Upper lobe of left lung (tissue), 6 donors: ENCODE data around the gene ATG7. TPM values are rescaled to one million over a fixed set of nuclear protein-coding genes. Genes with fewer than 3 reads are reported as not detected.

Source experiments
- ATAC-seq, 2 donors: fragments of 200-7000 bp; cut with Tn5 transposase; one replicate each; pipeline ENCODE4 v1.9.1; 2022; ENCODE audit warnings: mild to moderate bottlenecking in 2 of 2, moderate library complexity in 2 of 2; ENCODE audit not compliant: low FRiP score in 2 of 2
- DNase-seq, 2 donors: peaks; one replicate each; pipeline ENCODE4 v3.0.0-alpha.2; 2019 to 2020
- H3K27ac ChIP-seq, 4 donors: fragments of 200-600 bp; sonication (generic); one replicate each; pipeline ENCODE4 v1.5.1; 2016 to 2019
- H3K27me3 ChIP-seq, 4 donors: fragments of 200-600 bp; sonication (generic); one replicate each; pipeline ENCODE4 v1.5.1; 2017 to 2019
- H3K36me3 ChIP-seq, 4 donors: fragments of 200-600 bp; sonication (generic); one replicate each; pipeline ENCODE4 v1.5.1; 2016 to 2019
- H3K4me1 ChIP-seq, 4 donors: fragments of 200-600 bp; sonication (generic); one replicate each; pipeline ENCODE4 v1.5.1; 2018 to 2019
- H3K4me3 ChIP-seq, 4 donors: fragments of 200-600 bp; sonication (generic); one replicate each; pipeline ENCODE4 v1.5.1; 2017 to 2019; ENCODE audit warnings: mild to moderate bottlenecking in 2 of 4, moderate library complexity in 1 of 4
- H3K9me3 ChIP-seq, 4 donors: fragments of 200-600 bp; sonication (generic); one replicate each; pipeline ENCODE4 v1.5.1; 2018 to 2019
- EP300 ChIP-seq, 4 donors: sonication (generic); formaldehyde crosslinking; IDR thresholded peaks; one replicate each; pipeline ENCODE4 v1.5.1; 2017; ENCODE audit warnings: antibody characterized with exemption in 4 of 4, control low read depth in 2 of 4
- POLR2A ChIP-seq, 4 donors: fragments of 450-650 bp; IDR thresholded peaks; one replicate each; pipeline ENCODE4 v1.5.1; 2016 to 2017; ENCODE audit warnings: antibody characterized with exemption in 4 of 4, mild to moderate bottlenecking in 2 of 4
- POLR2AphosphoS5 ChIP-seq, 2 donors: sonication (generic); formaldehyde crosslinking; IDR thresholded peaks; one replicate each; pipeline ENCODE4 v1.5.1; 2017; ENCODE audit warnings: antibody characterized with exemption in 2 of 2
- WGBS, 2 donors: methylation state at CpG; one replicate each; pipeline ENCODE4 v1.1.5; 2017 to 2018; 5-methylcytosine and 5-hydroxymethylcytosine counted together
- total RNA-seq, 6 donors: library from RNA; depleted of rRNA in 4 of 6; stranded (reverse); fragments of >200 nt in 4 of 6; gene quantifications; one replicate each; pipeline versions ENCODE4 v1.1.0 to v1.2.1, GENCODE V29; 2016 to 2021
- TF ChIP-seq, protein P1 (sequence below), 6 experiments: fragments of 450-650 bp in 4 of 6; fragments of 200-600 bp in 2 of 6; sonication (generic) in 2 of 6; IDR thresholded peaks; one replicate each; pipeline ENCODE4 v1.5.1; 2016 to 2019; ENCODE audit warnings: antibody characterized with exemption in 6 of 6
- donor health status: DM: no; HTN: no; CAD: no; lungs with moderate emphysema.
- donor health status: DM: no; HTN: yes; CAD: no; lungs with severe emphysema.

The ATG7 gene
- total RNA-seq, 6 donors from 2014 or later: 52.4 to 195 (median 74.1) TPM

DNA sequence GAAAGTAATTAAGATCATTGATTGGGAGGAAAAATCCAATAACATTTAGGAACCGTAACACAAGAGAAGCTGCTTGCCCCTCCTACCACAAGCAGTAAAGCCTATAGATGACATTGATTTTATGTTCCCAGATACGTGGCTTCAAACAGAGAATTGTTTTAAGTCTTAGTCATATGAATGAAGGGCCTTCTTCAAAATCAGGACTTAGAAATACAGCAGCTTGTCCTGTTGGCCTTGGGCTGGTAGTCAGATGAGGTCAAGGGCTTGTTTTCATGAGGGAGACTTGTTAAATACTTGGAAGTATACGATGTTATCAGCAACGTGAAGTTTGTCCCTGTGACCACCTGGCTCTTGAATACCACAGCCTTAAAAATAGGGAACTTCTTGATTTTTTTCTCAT is 257.1 kb downstream of the ATG7 start:
- ATAC-seq (no peak), DNase-seq (no peak)
- no peaks in the 10 kb centered on the region for H3K9me3 ChIP-seq
- H3K27me3 ChIP-seq: no peaks in the 10 kb centered on the region
- no peak overlapping the region for H3K27ac ChIP-seq
- no peak for TF ChIP-seq POLR2AphosphoS5 (IDR thresholded peaks at IDR 0.05)
- no peaks in the 10 kb centered on the region for H3K36me3 ChIP-seq
- WGBS, 2 donors: 76 to 78% methylated on average over 4 of the region's 4 CpGs
- H3K4me1 ChIP-seq: no peaks in the 10 kb centered on the region
- no peak overlapping the region for H3K4me3 ChIP-seq

DNA sequence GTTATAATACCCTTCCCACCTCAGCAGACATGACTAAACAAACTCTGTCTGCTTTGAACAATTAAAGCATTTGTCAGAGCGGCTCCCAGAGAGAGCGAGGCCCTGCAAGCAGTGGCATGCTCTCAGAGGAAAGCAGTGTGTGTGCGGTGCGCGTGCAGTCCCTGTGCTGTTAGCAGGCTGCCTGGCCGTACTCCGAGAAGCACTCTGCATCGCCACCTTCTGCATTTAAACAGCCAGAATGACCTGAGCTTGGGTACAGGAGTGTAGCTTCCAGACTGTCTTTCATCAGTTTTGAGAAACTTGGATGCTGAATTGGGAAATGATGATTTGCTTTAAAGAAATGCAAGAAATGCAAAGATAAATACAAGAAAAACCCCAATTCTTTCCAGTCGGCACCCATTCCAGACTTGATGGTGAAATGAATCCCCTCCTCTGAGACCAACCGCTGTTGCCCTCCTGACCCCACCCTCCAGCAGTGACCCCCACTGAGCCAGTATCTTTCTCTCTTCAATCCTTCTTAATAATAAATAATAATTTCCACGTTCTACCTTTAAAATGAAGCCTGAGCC is 258.0 kb downstream of the ATG7 start:
- WGBS, 2 donors: 83 to 89% methylated on average over 11 of the region's 11 CpGs
- Histone ChIP-seq H3K9me3 (no peaks in the 10 kb centered on the region), H3K4me3 (no peak overlapping the region), H3K36me3 (no peaks in the 10 kb centered on the region), H3K4me1 (no peaks in the 10 kb centered on the region), H3K27ac (no peak overlapping the region), H3K27me3 (no peaks in the 10 kb centered on the region)
- TF ChIP-seq POLR2AphosphoS5 (IDR thresholded peaks at IDR 0.05): no peak
- TF ChIP-seq, protein P1, sequence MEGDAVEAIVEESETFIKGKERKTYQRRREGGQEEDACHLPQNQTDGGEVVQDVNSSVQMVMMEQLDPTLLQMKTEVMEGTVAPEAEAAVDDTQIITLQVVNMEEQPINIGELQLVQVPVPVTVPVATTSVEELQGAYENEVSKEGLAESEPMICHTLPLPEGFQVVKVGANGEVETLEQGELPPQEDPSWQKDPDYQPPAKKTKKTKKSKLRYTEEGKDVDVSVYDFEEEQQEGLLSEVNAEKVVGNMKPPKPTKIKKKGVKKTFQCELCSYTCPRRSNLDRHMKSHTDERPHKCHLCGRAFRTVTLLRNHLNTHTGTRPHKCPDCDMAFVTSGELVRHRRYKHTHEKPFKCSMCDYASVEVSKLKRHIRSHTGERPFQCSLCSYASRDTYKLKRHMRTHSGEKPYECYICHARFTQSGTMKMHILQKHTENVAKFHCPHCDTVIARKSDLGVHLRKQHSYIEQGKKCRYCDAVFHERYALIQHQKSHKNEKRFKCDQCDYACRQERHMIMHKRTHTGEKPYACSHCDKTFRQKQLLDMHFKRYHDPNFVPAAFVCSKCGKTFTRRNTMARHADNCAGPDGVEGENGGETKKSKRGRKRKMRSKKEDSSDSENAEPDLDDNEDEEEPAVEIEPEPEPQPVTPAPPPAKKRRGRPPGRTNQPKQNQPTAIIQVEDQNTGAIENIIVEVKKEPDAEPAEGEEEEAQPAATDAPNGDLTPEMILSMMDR (IDR thresholded peaks at IDR 0.05): no peak
- TF ChIP-seq POLR2A (IDR thresholded peaks at IDR 0.05): no peak
- DNase-seq (no peak), ATAC-seq (peak; percentile 7 to 51)

DNA sequence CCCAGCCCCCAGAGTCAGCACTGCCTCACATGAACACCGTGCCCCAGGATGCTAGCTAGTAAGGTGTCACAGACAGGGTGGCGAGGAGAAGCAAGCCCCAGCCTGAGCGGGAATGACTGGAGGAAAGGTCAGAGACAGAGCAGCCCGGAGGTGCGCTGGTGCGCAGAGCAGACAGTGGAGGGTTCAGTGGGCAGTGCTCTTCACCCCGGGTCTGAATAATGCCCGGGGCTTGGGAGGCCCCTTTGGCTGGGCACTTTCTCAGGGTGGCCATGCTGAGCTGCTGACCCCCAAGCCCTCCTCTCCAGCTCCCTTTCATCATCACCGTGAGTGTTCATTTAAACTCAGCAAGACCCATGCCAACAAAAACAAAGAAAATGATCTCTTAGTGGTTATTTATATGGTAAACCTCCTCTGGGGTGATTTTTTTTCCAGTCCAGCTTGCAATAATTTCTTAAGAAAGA is 260.8 kb downstream of the ATG7 start:
- Histone ChIP-seq H3K27ac (no peak overlapping the region), H3K27me3 (no peaks in the 10 kb centered on the region), H3K4me3 (no peak overlapping the region), H3K36me3 (no peaks in the 10 kb centered on the region), H3K4me1 (no peaks in the 10 kb centered on the region), H3K9me3 (no peaks in the 10 kb centered on the region)
- TF ChIP-seq, protein P1 (IDR thresholded peaks at IDR 0.05): no peak
- TF ChIP-seq EP300 (IDR thresholded peaks at IDR 0.05) (no peak), POLR2AphosphoS5 (IDR thresholded peaks at IDR 0.05) (no peak), POLR2A (IDR thresholded peaks at IDR 0.05) (no peak)
- ATAC-seq: no peak
- WGBS, 2 donors: 93 to 97% methylated on average over 7 to 9 of the region's 9 CpGs
- no peak for DNase-seq

DNA sequence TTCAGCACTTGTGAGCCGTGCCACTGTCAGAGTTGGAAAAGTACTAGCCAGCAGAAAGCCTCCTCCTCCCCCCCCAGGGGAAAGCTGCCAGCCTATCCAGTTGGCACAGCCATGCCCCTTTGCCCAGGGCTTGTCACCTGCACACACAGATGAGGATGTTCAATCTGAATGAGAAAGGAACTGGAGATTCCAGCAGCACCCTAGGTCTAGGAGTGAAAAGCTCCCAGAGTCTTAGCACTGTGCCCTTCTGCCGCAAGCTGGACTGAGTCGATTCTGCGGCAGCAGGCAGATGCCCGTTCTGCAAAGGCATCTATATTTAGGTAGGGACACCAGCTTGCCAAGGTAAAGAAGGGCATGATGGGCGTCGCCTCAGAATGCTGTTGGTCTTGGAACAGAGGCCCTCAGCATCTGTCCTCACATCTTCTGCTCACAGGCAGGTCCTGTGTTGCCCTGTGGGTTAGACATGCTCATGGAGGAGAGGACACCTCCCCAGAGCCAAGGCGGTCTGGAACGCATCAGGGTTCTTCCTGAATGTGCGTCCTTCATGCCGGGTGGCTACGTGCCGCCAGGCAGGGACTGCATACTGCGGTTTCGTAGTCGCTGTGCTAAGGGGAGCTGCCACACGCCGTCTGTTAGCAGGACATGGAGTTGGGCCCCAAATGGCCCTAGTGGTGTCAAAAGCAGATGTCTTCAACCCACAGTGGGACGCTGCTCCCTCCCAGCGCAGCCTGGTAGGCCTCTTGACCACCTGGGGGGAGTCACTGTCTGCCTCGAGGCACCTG is 262.0 kb downstream of the ATG7 start:
- Histone ChIP-seq H3K4me1 (no peaks in the 10 kb centered on the region), H3K27me3 (no peaks in the 10 kb centered on the region), H3K27ac (no peak overlapping the region), H3K36me3 (no peaks in the 10 kb centered on the region), H3K9me3 (no peaks in the 10 kb centered on the region), H3K4me3 (no peak overlapping the region)
- ATAC-seq (no peak), DNase-seq (no peak)
- no peak for TF ChIP-seq EP300 (IDR thresholded peaks at IDR 0.05)
- TF ChIP-seq, protein P1 (IDR thresholded peaks at IDR 0.05): no peak
- no peak for TF ChIP-seq POLR2A (IDR thresholded peaks at IDR 0.05)
- TF ChIP-seq POLR2AphosphoS5 (IDR thresholded peaks at IDR 0.05): no peak
- WGBS, 2 donors: 75 to 96% methylated on average over 1 to 21 of the region's 21 CpGs

DNA sequence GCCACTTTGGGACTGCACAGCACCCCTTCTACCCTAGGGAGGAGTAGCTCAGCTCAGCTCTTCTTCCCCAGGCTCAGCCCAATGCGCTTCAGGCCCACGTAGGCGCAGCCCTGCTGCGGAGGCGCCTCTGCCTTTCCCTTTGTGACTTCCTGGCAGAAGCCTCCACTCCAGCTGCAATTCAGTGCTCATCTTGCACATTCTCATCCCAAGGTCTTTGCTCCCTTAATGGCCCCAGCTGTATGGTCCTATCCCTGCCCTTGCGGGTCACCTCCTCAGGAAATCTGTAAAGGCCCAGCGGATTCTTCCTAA is 262.6 kb downstream of the ATG7 start:
- DNase-seq: peak in 1 of 2 donors; percentile 52
- ATAC-seq: no peak
- Histone ChIP-seq H3K36me3 (no peaks in the 10 kb centered on the region), H3K27me3 (no peaks in the 10 kb centered on the region), H3K4me3 (no peak overlapping the region), H3K9me3 (no peaks in the 10 kb centered on the region), H3K4me1 (no peaks in the 10 kb centered on the region), H3K27ac (no peak overlapping the region)
- 98 to 100% methylated on average over 5 to 7 of the region's 7 CpGs for WGBS, 2 donors
- no peak for TF ChIP-seq EP300 (IDR thresholded peaks at IDR 0.05)
- no peak for TF ChIP-seq POLR2A (IDR thresholded peaks at IDR 0.05)
- TF ChIP-seq, protein P1 (IDR thresholded peaks at IDR 0.05): no peak
- no peak for TF ChIP-seq POLR2AphosphoS5 (IDR thresholded peaks at IDR 0.05)
